Measurements from ENCODE around the gene DMRTC2.

DMRTC2 gene

GRCh38 chr19:41897820-41898219, 53.0 kb downstream of the DMRTC2 start:
- Histone ChIP-seq H3K27ac (ENCODE audit: insufficient read depth, low read length, poor library complexity, severe bottlenecking) (no peak overlapping the region), H3K36me3 (ENCODE audit: control insufficient read depth, insufficient read depth, low read length) (peaks cover 86% of the 10 kb centered on the region), H3K4me1 (ENCODE audit: control insufficient read depth, insufficient read depth, low read length, poor library complexity, severe bottlenecking) (peaks cover 17% of the 10 kb centered on the region)

GRCh38 chr19:41898235-41898634, 53.4 kb downstream of the DMRTC2 start:
- Histone ChIP-seq H3K27ac (ENCODE audit: insufficient read depth, low read length, poor library complexity, severe bottlenecking) (no peak overlapping the region), H3K36me3 (ENCODE audit: control insufficient read depth, insufficient read depth, low read length) (peaks cover 87% of the 10 kb centered on the region)

More at GRCh38 chr19:41897820-41898219, 53.0 kb downstream of the DMRTC2 start:
- Histone ChIP-seq H3K9me3 (ENCODE audit: control insufficient read depth, low read length) (no peaks in the 10 kb centered on the region), H3K4me3 (ENCODE audit: insufficient read depth, low read depth, low read length, poor library complexity, severe bottlenecking) (no peak overlapping the region), H3K27me3 (replicated peaks; ENCODE audit: control insufficient read depth, insufficient read depth, low read length, poor library complexity, severe bottlenecking) (no peaks in the 10 kb centered on the region)
- DNase-seq, result no peak

More at GRCh38 chr19:41898235-41898634, 53.4 kb downstream of the DMRTC2 start:
- Histone ChIP-seq H3K9me3 (ENCODE audit: control insufficient read depth, low read length) (no peaks in the 10 kb centered on the region), H3K27me3 (replicated peaks; ENCODE audit: control insufficient read depth, insufficient read depth, low read length, poor library complexity, severe bottlenecking) (no peaks in the 10 kb centered on the region), H3K4me3 (ENCODE audit: insufficient read depth, low read depth, low read length, poor library complexity, severe bottlenecking) (no peak overlapping the region), H3K4me1 (ENCODE audit: control insufficient read depth, insufficient read depth, low read length, poor library complexity, severe bottlenecking) (peaks cover 13% of the 10 kb centered on the region)
- no peak for DNase-seq
